SK-N-SH (cell line): ENCODE data around the gene HDAC4. TPM values are rescaled to one million over a fixed set of nuclear protein-coding genes. Genes with fewer than 3 reads are reported as not detected.

Experiments used
- CTCF ChIA-PET: fragments of 300-600, 350-600 bp; formaldehyde crosslinking; extraction: SDS; loops from one replicate; lab custom pipeline; 2021; lab: Yijun Ruan, JAX
- POLR2A ChIA-PET: fragments of 350-600 bp; sonication (Branson Sonifier 250); formaldehyde crosslinking; extraction: SDS; loops from one replicate; lab custom pipeline; 2020; ENCODE audit warnings: antibody characterized with exemption, inconsistent platforms; lab: Yijun Ruan, JAX
- DNase-seq: peaks from one replicate; pipeline ENCODE4 v3.0.0; 2012
- H2AFZ ChIP-seq: fragments of 200-600 bp; sonication (generic); 2 replicates; pipeline ENCODE4 v1.8.1; 2016; ENCODE audit warnings: antibody characterized with exemption, mild to moderate bottlenecking, low read depth
- H3F3A ChIP-seq: fragments of 200-600 bp; sonication (generic); replicated peaks from 2 replicates; pipeline ENCODE3; 2016; ENCODE audit warnings: antibody characterized with exemption, mild to moderate bottlenecking; ENCODE audit not compliant: insufficient read depth
- H3K27ac ChIP-seq, 2 experiments: fragments of 200-500 bp in 1 of 2; fragments of 200-600 bp in 1 of 2; sonication (Bioruptor generic) in 1 of 2; sonication (generic), shearing (Covaris generic) in 1 of 2; 2 replicates each; pipeline versions ENCODE4 v1.5.1 to v1.6.1; 2014 to 2016; ENCODE audit warnings: low read depth in 2 of 2, inconsistent platforms in 1 of 2, low read length in 1 of 2, mild to moderate bottlenecking in 1 of 2, mixed read lengths in 1 of 2
- H3K27me3 ChIP-seq: fragments of 200-600 bp; sonication (generic), shearing (Covaris generic); 2 replicates; pipeline ENCODE4 v1.6.1; 2016; ENCODE audit warnings: mixed run types; ENCODE audit not compliant: insufficient read depth
- H3K36me3 ChIP-seq, 2 experiments: fragments of 200-500 bp in 1 of 2; fragments of 200-600 bp in 1 of 2; sonication (Bioruptor generic) in 1 of 2; sonication (generic) in 1 of 2; replicated peaks in 1 of 2; 2 replicates each; pipeline versions ENCODE3 to v1.5.1; 2014 to 2016; ENCODE audit warnings: low read length in 1 of 2, mild to moderate bottlenecking in 1 of 2; ENCODE audit not compliant: insufficient read depth in 2 of 2, control insufficient read depth in 1 of 2
- H3K4me1 ChIP-seq, 2 experiments: fragments of 200-500 bp in 1 of 2; fragments of 200-600 bp in 1 of 2; sonication (Bioruptor generic) in 1 of 2; sonication (generic), shearing (Covaris generic) in 1 of 2; 2 replicates each; pipeline versions ENCODE4 v1.5.1 to v1.6.1; 2014 to 2016; ENCODE audit warnings: low read depth in 1 of 2, low read length in 1 of 2, mixed run types in 1 of 2; ENCODE audit not compliant: insufficient read depth in 2 of 2, control insufficient read depth in 1 of 2
- H3K4me2 ChIP-seq: fragments of 200-600 bp; sonication (generic), shearing (Covaris generic); 2 replicates; pipeline ENCODE4 v1.6.1; 2017; ENCODE audit warnings: mixed run types
- H3K4me3 ChIP-seq, 2 experiments: fragments of 200-500 bp in 1 of 2; fragments of 200-600 bp in 1 of 2; sonication (Bioruptor generic) in 1 of 2; sonication (generic), shearing (Covaris generic) in 1 of 2; 2 replicates each; pipeline versions ENCODE4 v1.5.1 to v1.8.1; 2014 to 2016; ENCODE audit warnings: low read depth in 2 of 2, inconsistent platforms in 1 of 2, low read length in 1 of 2, mild to moderate bottlenecking in 1 of 2, mixed read lengths in 1 of 2, moderate library complexity in 1 of 2
- H3K79me2 ChIP-seq: fragments of 200-600 bp; sonication (generic); 2 replicates; pipeline ENCODE4 v1.8.1; 2017; ENCODE audit warnings: mild to moderate bottlenecking; ENCODE audit not compliant: insufficient read depth
- H3K9ac ChIP-seq: fragments of 200-600 bp; sonication (generic); 2 replicates; pipeline ENCODE4 v1.6.1; 2017; ENCODE audit warnings: mixed run types
- H3K9me2 ChIP-seq: fragments of 200-600 bp; sonication (generic); 2 replicates; pipeline ENCODE4 v1.6.1; 2017; ENCODE audit warnings: mixed run types
- H3K9me3 ChIP-seq: fragments of 200-600 bp; sonication (generic); 2 replicates; pipeline ENCODE4 v1.6.1; 2017; ENCODE audit warnings: mixed run types, mild to moderate bottlenecking, moderate library complexity
- H4K20me1 ChIP-seq: fragments of 200-600 bp; sonication (generic); 2 replicates; pipeline ENCODE4 v1.6.1; 2017; ENCODE audit warnings: mild to moderate bottlenecking, mixed run types; ENCODE audit not compliant: insufficient read depth
- ELF1 ChIP-seq: IDR thresholded peaks from 2 replicates; pipeline ENCODE4 v1.4.0; 2012
- EP300 ChIP-seq, 2 experiments: IDR thresholded peaks; 2 replicates each; pipeline versions ENCODE4 v1.4.0 to v1.6.1; 2012; ENCODE audit warnings: borderline replicate concordance in 1 of 2, low read depth in 1 of 2, low read length in 1 of 2
- MXI1 ChIP-seq: IDR thresholded peaks from 2 replicates; pipeline ENCODE4 v1.6.1; 2012; ENCODE audit warnings: mild to moderate bottlenecking, low read depth, low read length, improper control_type of control experiment
- RAD21 ChIP-seq: IDR thresholded peaks from 2 replicates; pipeline ENCODE4 v1.6.1; 2012; ENCODE audit warnings: mild to moderate bottlenecking, low read length
- RCOR1 ChIP-seq: fragments of 150-350 bp; IDR thresholded peaks from 2 replicates; pipeline ENCODE4 v1.6.1; 2017; ENCODE audit warnings: antibody characterized with exemption, low read length
- SIN3A ChIP-seq: IDR thresholded peaks from 2 replicates; pipeline ENCODE4 v1.6.1; 2012; ENCODE audit warnings: low read depth, mild to moderate bottlenecking, low read length, moderate library complexity, borderline replicate concordance
- YY1 ChIP-seq: IDR thresholded peaks from 2 replicates; pipeline ENCODE4 v1.4.0; 2012; ENCODE audit warnings: low read depth, mild to moderate bottlenecking
- ZBTB33 ChIP-seq: IDR thresholded peaks from 2 replicates; pipeline ENCODE4 v1.4.0; 2012; ENCODE audit warnings: low read depth, borderline replicate concordance
- WGBS: methylation state at CpG from one replicate; pipeline ENCODE4 v1.1.6; 2017; ENCODE audit warnings: low lambda C conversion rate; 5-methylcytosine and 5-hydroxymethylcytosine counted together
- polyA plus RNA-seq, 3 experiments: library from polyadenylated mRNA; depleted of rRNA; stranded (reverse); fragments of >200 nt; gene quantifications; 2 replicates each; pipeline ENCODE4 v1.2.3, GENCODE V29; 2012

The HDAC4 gene
- polyA plus RNA-seq, 1 of the 3 experiments (the other 2 are of a cell fraction): 5.5 TPM

DNA sequence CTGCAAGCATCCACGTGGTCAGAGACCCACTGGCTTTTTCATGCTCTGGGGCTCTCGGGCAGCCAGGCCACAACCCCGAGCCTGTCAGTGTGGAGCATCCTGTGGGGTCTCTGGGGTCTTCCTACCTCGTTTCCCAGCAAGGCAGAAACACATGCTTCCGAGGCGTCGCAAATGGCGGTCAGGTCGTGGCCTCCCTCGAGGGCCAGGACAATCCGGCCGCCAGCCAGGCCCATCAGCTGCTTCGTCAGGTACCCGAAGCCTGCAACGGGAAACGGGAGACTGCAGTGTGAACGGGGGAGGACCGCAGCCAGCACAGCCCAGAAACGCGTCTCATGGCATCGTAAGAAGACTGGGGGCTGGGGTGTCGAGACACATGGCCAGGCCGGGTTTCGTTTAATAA, 334.2 kb downstream of the HDAC4 start:
- H3K4me3 ChIP-seq: no peak overlapping the region
- no peaks in the 10 kb centered on the region for H3K27me3 ChIP-seq
- H3K79me2 ChIP-seq: no peaks in the 10 kb centered on the region
- POLR2A ChIA-PET: interaction anchor here (1.3 kb wide), 1 partner anchor 27 kb away, joined by 5 read pairs; no protein-coding TSS in a partner anchor
- TF ChIP-seq MXI1 (no peak), ELF1 (no peak), ZBTB33 (no peak), YY1 (no peak), SIN3A (no peak)
- TF ChIP-seq, all 33 proteins: peak for 0
- Histone ChIP-seq H3K27ac (no peak overlapping the region; a peak in 1 of 4 replicates), H3F3A (no peaks in the 10 kb centered on the region), H2AFZ (no peak overlapping the region), H3K36me3 (peaks cover 0 to 11% of the 10 kb centered on the region in 2 experiments), H3K9me3 (no peaks in the 10 kb centered on the region), H3K4me2 (no peak overlapping the region), H4K20me1 (no peaks in the 10 kb centered on the region), H3K4me1 (peaks cover 0 to 37% of the 10 kb centered on the region in 2 experiments; a peak in 1 of 4 replicates), H3K9me2 (no peaks in the 10 kb centered on the region), H3K9ac (no peak overlapping the region)
- 95% methylated on average over 19 of the region's 24 CpGs for WGBS
- CTCF ChIA-PET: interaction anchor here (0.9 to 2.1 kb wide), 5 partner anchors 28 to 40 kb away, joined by 3 to 14 read pairs (median 7); no protein-coding TSS in a partner anchor
- DNase-seq: no peak

DNA sequence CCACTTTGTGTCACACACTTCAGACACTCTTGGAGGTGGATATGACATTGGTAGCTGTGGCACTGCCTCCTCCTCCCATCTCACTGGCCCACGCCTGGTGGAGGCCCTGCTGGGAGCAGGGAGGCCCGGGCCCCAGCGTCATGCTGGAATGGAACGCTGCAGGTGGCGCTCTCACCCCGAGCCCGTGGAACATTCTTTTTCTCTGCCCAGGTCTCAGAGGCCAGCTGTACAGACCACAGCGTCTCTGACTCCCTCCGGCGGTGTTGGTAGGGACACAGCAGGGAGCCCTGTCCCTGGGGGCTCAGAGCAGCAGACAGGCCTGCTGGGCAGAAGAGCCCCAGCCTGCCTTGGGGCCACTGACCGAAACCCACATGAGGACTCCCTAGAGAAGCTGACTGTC, 334.9 kb downstream of the HDAC4 start:
- 100% methylated on average over 1 of the region's 11 CpGs for WGBS
- POLR2A ChIA-PET: interaction anchor here (1.3 kb wide), 1 partner anchor 27 kb away, joined by 5 read pairs; no protein-coding TSS in a partner anchor
- H3K79me2 ChIP-seq: no peaks in the 10 kb centered on the region

GRCh38 chr2:239065537-239065936, 335.3 kb downstream of the HDAC4 start:
- ChIA-PET POLR2A (interaction anchor here (1.3 kb wide), 1 partner anchor 28 kb away, joined by 5 read pairs; no protein-coding TSS in a partner anchor), CTCF (interaction anchor here (0.9 to 2.1 kb wide), 7 partner anchors 11 to 41 kb away, joined by 3 to 14 read pairs (median 3); no protein-coding TSS in a partner anchor)
- H3K79me2 ChIP-seq: no peaks in the 10 kb centered on the region
- H3K27me3 ChIP-seq: no peaks in the 10 kb centered on the region
- no peak overlapping the region for H3K9ac ChIP-seq
- H3K36me3 ChIP-seq: peaks cover 0 to 11% of the 10 kb centered on the region in 2 experiments
- no peaks in the 10 kb centered on the region for H3K9me3 ChIP-seq
- no peaks in the 10 kb centered on the region for H3F3A ChIP-seq
- H3K4me1 ChIP-seq: peaks cover 0 to 42% of the 10 kb centered on the region in 2 experiments; a peak in 1 of 4 replicates
- DNase-seq: peak; percentile 84
- no peaks in the 10 kb centered on the region for H4K20me1 ChIP-seq
- peak overlapping the region in 1 of 2 experiments; percentile 51; a peak in 1 of 4 replicates for H3K27ac ChIP-seq
- H3K4me2 ChIP-seq: no peak overlapping the region
- H3K4me3 ChIP-seq: no peak overlapping the region
- no peak overlapping the region for H2AFZ ChIP-seq
- H3K9me2 ChIP-seq: no peaks in the 10 kb centered on the region
- 82% methylated on average over 4 of the region's 11 CpGs for WGBS
- 0 out of 2 replicates have a peak, but pooled peaks have one; percentile 37 for TF ChIP-seq RCOR1
- no peak for TF ChIP-seq SIN3A
- TF ChIP-seq EP300 (IDR thresholded peaks at IDR 0.05; ENCODE audit: borderline replicate concordance in 1 of 2, low read depth in 1 of 2, low read length in 1 of 2): peak in 1 of 2 experiments; percentile 44; a peak in 1 of 4 replicates
- peak; percentile 48; the same call in 1 of the 2 replicates for TF ChIP-seq MXI1

More for the DNA sequence above, 334.9 kb downstream of the HDAC4 start:
- no peak overlapping the region for H3K9ac ChIP-seq
- no peak for TF ChIP-seq RAD21
- TF ChIP-seq, all 33 proteins: peak for 0
- Histone ChIP-seq H2AFZ (no peak overlapping the region), H3K36me3 (peaks cover 0 to 11% of the 10 kb centered on the region in 2 experiments), H3K9me2 (no peaks in the 10 kb centered on the region), H3K27me3 (no peaks in the 10 kb centered on the region), H4K20me1 (no peaks in the 10 kb centered on the region), H3K4me1 (peaks cover 0 to 42% of the 10 kb centered on the region in 2 experiments; a peak in 1 of 4 replicates), H3K9me3 (no peaks in the 10 kb centered on the region), H3K4me2 (no peak overlapping the region), H3K4me3 (no peak overlapping the region), H3F3A (no peaks in the 10 kb centered on the region), H3K27ac (peak overlapping the region in 1 of 2 experiments; percentile 51; a peak in 1 of 4 replicates)
- CTCF ChIA-PET: interaction anchor here (0.9 to 2.1 kb wide), 7 partner anchors 11 to 40 kb away, joined by 3 to 14 read pairs (median 3); no protein-coding TSS in a partner anchor
- DNase-seq: peak; percentile 51
